HepG2 (cell line): ENCODE results near the gene ZNF606. TPM values are rescaled to one million over a fixed set of nuclear protein-coding genes. Genes with fewer than 3 reads are reported as not detected.
A peak's percentile ranks its signal among the peaks of the same experiment; 100 is the strongest.

Experiments
- ADNP ChIP-seq: sonication (generic); formaldehyde crosslinking; IDR thresholded peaks from 2 replicates; pipeline ENCODE4 v1.4.0; 2020; ENCODE audit warnings: missing genetic modification reagents
- EHMT2 ChIP-seq: fragments of 200-600 bp; sonication (generic); IDR thresholded peaks from 2 replicates; pipeline ENCODE4 v1.7.0; 2017; ENCODE audit warnings: antibody characterized with exemption, low read depth, low read length, borderline replicate concordance
- HOXA7 ChIP-seq: sonication (generic); formaldehyde crosslinking; IDR thresholded peaks from 2 replicates; pipeline ENCODE4 v1.8.1; 2022; ENCODE audit warnings: mild to moderate bottlenecking, missing genetic modification reagents, moderate library complexity
- JUNB ChIP-seq: sonication (generic); formaldehyde crosslinking; IDR thresholded peaks from 2 replicates; pipeline ENCODE4 v1.8.0; 2022; ENCODE audit warnings: missing genetic modification reagents, mild to moderate bottlenecking, borderline replicate concordance
- MTA1 ChIP-seq: sonication (generic); formaldehyde crosslinking; IDR thresholded peaks from 2 replicates; pipeline ENCODE4 v1.4.0; 2020; ENCODE audit warnings: missing genetic modification reagents, mild to moderate bottlenecking, borderline replicate concordance
- MXD3 ChIP-seq: IDR thresholded peaks from 2 replicates; pipeline ENCODE4 v1.6.1; 2016; ENCODE audit warnings: mild to moderate bottlenecking, missing biosample characterization, missing genetic modification reagents
- POLR2A ChIP-seq, 2 experiments: IDR thresholded peaks; 2 replicates each; pipeline ENCODE4 v1.6.1; 2011; ENCODE audit warnings: low read depth in 2 of 2, low read length in 2 of 2, mild to moderate bottlenecking in 1 of 2, moderate library complexity in 1 of 2; ENCODE audit not compliant: insufficient read depth in 1 of 2
- RARA ChIP-seq: IDR thresholded peaks from 2 replicates; pipeline ENCODE4 v1.6.1; 2016; ENCODE audit warnings: missing genetic modification reagents, missing compliant biosample characterization
- SALL2 ChIP-seq: sonication (generic); formaldehyde crosslinking; IDR thresholded peaks from 2 replicates; pipeline ENCODE4 v1.8.1; 2023; ENCODE audit warnings: mild to moderate bottlenecking, missing genetic modification reagents, inconsistent platforms
- SRF ChIP-seq: IDR thresholded peaks from 2 replicates; pipeline ENCODE4 v1.6.1; 2011; ENCODE audit warnings: mild to moderate bottlenecking, low read depth, low read length, moderate library complexity
- TAF1 ChIP-seq: sonication (generic); formaldehyde crosslinking; IDR thresholded peaks from 2 replicates; pipeline ENCODE4 v1.4.0; 2020; ENCODE audit warnings: missing genetic modification reagents
- TMF1 ChIP-seq: sonication (generic); formaldehyde crosslinking; IDR thresholded peaks from 2 replicates; pipeline ENCODE4 v1.8.1; 2022; ENCODE audit warnings: low read depth, missing genetic modification reagents
- TOE1 ChIP-seq: sonication (generic); formaldehyde crosslinking; IDR thresholded peaks from 2 replicates; pipeline ENCODE4 v1.4.0; 2020; ENCODE audit warnings: mild to moderate bottlenecking, missing genetic modification reagents
- ZFYVE20 ChIP-seq: sonication (generic); formaldehyde crosslinking; IDR thresholded peaks from 2 replicates; pipeline ENCODE4 v1.8.0; 2023; ENCODE audit warnings: low read depth, mild to moderate bottlenecking, moderate library complexity, missing genetic modification reagents, borderline replicate concordance
- ZNF17 ChIP-seq: sonication (generic); formaldehyde crosslinking; IDR thresholded peaks from 2 replicates; pipeline ENCODE4 v1.5.0; 2020; ENCODE audit warnings: mild to moderate bottlenecking, missing genetic modification reagents
- ZNF280D ChIP-seq: sonication (generic); formaldehyde crosslinking; IDR thresholded peaks from 2 replicates; pipeline ENCODE4 v1.5.1; 2020; ENCODE audit warnings: mild to moderate bottlenecking, missing genetic modification reagents
- ZNF34 ChIP-seq: sonication (generic); formaldehyde crosslinking; IDR thresholded peaks from 2 replicates; pipeline ENCODE4 v1.4.0; 2020; ENCODE audit warnings: mild to moderate bottlenecking, missing genetic modification reagents, borderline replicate concordance
- ZNF512B ChIP-seq: sonication (generic); formaldehyde crosslinking; IDR thresholded peaks from 2 replicates; pipeline ENCODE4 v1.5.1; 2020; ENCODE audit warnings: missing genetic modification reagents, mild to moderate bottlenecking, borderline replicate concordance
- ZNF746 ChIP-seq: sonication (generic); formaldehyde crosslinking; IDR thresholded peaks from 2 replicates; pipeline ENCODE4 v1.8.0; 2022; ENCODE audit warnings: mild to moderate bottlenecking, missing genetic modification reagents
- polyA plus RNA-seq, 8 experiments: library from polyadenylated mRNA; depleted of rRNA in 3 of 8; stranded (reverse) in 7 of 8; unstranded in 1 of 8; fragments of >200 nt; fragmentation: Illumina TruSeq in 4 of 8; extraction: Trizol in 4 of 8; gene quantifications; 2 replicates each; pipeline versions ENCODE4 v1.2.1 to v1.2.3, GENCODE V29; 2011 to 2016; ENCODE audit warnings: low read depth in 4 of 8, missing spikeins in 1 of 8, mixed read lengths in 1 of 8; ENCODE audit not compliant: insufficient read depth in 1 of 8
- total RNA-seq, 5 experiments: library from RNA; depleted of rRNA; stranded (reverse); fragments of >200 nt; fragmentation: Illumina TruSeq; extraction: Trizol; gene quantifications; 2 replicates each; pipeline ENCODE4 v1.2.3, GENCODE V29; 2016; ENCODE audit warnings: low read depth in 1 of 5
- TF ChIP-seq, protein P1 (sequence below): IDR thresholded peaks from 2 replicates; pipeline ENCODE4 v1.6.1; 2016
- TF ChIP-seq, protein P2 (sequence below): sonication (generic); formaldehyde crosslinking; IDR thresholded peaks from 2 replicates; pipeline ENCODE4 v1.4.0; 2020; ENCODE audit warnings: mild to moderate bottlenecking, missing genetic modification reagents

ZNF606 gene
- total and polyA plus RNA-seq, 2 of the 13 experiments (the other 11 are each of a cell fraction or from before 2014, with no cell fraction given): 4.2 to 14.8 TPM

DNA sequence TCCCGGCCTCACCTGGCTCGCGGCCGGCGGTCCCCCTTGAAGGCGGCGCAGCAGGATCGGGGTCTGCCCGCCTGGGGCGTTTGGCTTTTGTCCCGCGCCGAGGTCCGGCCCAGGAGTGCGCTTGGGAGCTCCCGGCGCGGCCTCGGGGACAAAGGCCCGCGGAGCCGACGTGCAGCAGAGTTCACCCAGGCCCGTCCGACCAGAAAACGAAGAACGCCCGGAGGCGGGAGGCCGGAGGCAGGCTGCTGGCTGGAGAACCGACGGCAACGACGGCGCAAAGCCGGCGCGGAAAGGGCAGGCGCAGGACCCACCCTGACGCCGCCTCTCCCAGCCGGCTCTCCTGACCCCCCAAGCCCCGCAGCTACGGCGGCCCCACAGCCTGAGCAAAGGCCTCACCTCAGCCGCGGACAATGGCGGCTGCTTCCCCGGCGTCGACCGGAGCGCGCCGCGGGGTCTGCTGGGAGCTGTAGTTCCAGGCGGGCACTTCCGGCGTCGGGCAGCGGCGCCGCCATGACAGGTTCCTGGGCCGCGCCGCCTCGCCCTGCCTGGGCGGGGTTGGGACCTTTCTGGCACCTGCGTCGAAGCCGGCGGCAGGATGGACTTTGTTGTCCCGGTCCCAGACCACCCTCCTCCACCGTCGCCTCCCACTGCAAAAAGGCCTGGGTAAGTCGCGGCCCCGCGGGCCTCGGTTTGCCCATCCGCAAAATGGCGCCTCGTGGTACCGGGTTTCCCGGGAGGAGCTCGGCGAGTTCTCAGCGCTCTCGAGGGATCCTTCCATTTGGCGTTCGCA is at the start of gene ZNF606 (continued):
- TF ChIP-seq JUNB (CRISPR knock-in tag): no peak
- TF ChIP-seq ZNF34 (CRISPR knock-in tag): no peak
- TF ChIP-seq ZNF512B (CRISPR knock-in tag): no peak
- no peak for TF ChIP-seq ZFYVE20 (CRISPR knock-in tag)
- peak; percentile 93 for TF ChIP-seq ADNP (CRISPR knock-in tag)
- TF ChIP-seq TMF1: peak; percentile 34; the same call in 1 of the 2 replicates
- peak; percentile 33; the same call in 1 of the 2 replicates for TF ChIP-seq RARA (CRISPR knock-in tag)
- TF ChIP-seq, protein P1, sequence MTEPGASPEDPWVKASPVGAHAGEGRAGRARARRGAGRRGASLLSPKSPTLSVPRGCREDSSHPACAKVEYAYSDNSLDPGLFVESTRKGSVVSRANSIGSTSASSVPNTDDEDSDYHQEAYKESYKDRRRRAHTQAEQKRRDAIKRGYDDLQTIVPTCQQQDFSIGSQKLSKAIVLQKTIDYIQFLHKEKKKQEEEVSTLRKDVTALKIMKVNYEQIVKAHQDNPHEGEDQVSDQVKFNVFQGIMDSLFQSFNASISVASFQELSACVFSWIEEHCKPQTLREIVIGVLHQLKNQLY (CRISPR knock-in tag): no peak
- TF ChIP-seq SALL2 (CRISPR knock-in tag): no peak
- no peak for TF ChIP-seq EHMT2
- TF ChIP-seq MTA1: no peak
- peak; percentile 98 for TF ChIP-seq ZNF280D (CRISPR knock-in tag)
- no peak for TF ChIP-seq SRF
- peak; percentile 18; the same call in 1 of the 2 replicates for TF ChIP-seq ZNF746 (CRISPR knock-in tag)
- TF ChIP-seq TAF1: peak; percentile 77
- no peak for TF ChIP-seq ZNF17
- TF ChIP-seq, protein P2, sequence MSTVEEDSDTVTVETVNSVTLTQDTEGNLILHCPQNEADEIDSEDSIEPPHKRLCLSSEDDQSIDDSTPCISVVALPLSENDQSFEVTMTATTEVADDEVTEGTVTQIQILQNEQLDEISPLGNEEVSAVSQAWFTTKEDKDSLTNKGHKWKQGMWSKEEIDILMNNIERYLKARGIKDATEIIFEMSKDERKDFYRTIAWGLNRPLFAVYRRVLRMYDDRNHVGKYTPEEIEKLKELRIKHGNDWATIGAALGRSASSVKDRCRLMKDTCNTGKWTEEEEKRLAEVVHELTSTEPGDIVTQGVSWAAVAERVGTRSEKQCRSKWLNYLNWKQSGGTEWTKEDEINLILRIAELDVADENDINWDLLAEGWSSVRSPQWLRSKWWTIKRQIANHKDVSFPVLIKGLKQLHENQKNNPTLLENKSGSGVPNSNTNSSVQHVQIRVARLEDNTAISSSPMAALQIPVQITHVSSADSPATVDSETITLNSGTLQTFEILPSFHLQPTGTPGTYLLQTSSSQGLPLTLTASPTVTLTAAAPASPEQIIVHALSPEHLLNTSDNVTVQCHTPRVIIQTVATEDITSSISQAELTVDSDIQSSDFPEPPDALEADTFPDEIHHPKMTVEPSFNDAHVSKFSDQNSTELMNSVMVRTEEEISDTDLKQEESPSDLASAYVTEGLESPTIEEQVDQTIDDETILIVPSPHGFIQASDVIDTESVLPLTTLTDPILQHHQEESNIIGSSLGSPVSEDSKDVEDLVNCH: no peak
- peak; percentile 93; the same call in 1 of the 2 replicates for TF ChIP-seq MXD3 (CRISPR knock-in tag)
- no peak for TF ChIP-seq TOE1 (CRISPR knock-in tag)
- TF ChIP-seq POLR2A (IDR thresholded peaks at IDR 0.05; ENCODE audit: insufficient read depth in 1 of 2, low read depth in 2 of 2, low read length in 2 of 2): peak in 1 of 2 experiments; percentile 74; a peak in 2 of 4 replicates
- TF ChIP-seq HOXA7 (CRISPR knock-in tag): no peak
